Activated CD8-positive, alpha-beta memory T cell treated with anti-CD3 and anti-CD28 coated beads, Interleukin-2, amount 50 U/mL, for 24 hours (primary cell): ENCODE measurements around the gene FCAR.
"Not testable (repeated sequence)": the region's sequence is repeated elsewhere in the genome, so short reads cannot be mapped to it uniquely, and the experiment has no call there.

Source experiments
- DNase-seq: peaks from one replicate; pipeline ENCODE4 v3.0.0-alpha.2; 2020; ENCODE audit errors: extremely low read depth

The FCAR gene

DNA sequence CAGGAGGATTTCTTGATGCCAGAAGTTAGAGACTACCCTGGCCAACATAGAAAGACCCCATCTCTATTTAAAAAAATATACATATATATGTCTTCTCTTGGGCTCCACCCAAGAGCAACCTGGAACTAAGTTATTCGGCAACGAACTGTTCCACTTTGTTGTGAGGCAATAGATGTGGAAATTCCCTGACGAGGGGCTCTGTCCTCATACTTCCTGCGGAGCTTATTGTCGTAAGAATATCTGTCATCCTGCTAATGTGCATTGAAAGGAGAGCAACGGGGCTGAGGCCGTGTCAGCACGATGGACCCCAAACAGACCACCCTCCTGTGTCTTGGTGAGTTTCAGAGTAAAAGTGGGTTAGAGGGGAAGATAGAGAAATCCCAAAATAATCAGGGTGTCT is at the start of gene FCAR:
Gene FCAR, plus strand, starts transcription at position 246 of the 400 bp plus-strand sequence. Its CDS starts 55 bp downstream, at position 301.
- no peak for DNase-seq

DNA sequence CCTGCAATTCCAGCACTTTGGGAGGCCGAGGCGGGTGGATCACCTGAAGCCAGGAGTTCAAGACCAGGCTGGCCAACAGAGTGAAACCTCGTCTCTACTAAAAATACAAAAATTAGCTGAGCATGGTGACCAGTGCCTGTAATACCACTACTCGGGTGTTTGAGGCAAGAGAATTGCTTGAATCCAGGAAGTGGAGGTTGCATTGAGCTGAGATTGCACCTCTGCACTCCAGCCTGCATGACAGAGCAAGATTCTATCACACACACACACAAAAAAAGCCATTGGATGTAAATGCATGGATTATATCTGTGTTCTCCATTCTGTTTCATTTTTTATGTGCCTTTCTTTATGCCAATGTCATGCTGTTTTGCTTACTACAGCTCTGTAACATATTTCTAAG is 49.6 kb upstream of the FCAR start:
- not testable (repeated sequence) for DNase-seq

DNA sequence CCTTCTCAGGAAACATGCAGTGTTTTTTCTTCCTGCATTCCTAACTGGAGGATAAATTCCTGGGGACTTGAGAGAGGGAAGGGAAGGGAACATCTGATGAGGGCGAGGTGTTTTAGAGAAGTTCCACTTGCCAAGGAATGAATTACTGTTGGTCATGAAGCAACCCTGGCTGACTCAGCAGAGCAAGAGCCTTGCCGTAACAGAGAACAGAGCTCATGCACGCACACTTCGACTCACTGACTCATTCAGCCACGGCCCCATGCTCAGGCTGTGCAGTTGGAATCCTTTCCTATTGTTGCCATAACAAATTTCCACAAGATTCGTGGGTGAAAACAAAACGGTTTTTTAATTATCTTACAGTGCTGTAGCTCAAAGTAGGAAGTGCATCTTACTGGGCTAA is 48.7 kb upstream of the FCAR start:
- not testable (repeated sequence) for DNase-seq

DNA sequence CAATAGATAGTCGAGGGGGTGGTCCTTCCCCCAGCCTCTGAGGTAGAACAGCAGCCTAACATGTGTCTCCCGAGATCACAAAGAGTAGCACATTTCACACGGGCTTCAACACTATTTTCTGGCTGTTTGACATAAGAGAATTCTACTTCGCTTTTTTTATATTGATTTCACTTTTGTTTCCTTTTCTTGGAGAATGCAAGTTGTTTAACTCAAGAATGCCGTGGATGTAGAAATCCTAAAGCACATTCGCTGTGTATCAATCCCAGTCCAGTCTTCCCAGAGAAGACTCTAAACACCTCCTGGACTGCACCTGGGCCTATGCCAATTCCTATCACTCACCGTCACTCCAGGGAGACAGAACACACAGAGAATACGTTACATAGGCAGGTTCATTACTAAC is 46.0 kb upstream of the FCAR start:
- DNase-seq, result not testable (repeated sequence)

DNA sequence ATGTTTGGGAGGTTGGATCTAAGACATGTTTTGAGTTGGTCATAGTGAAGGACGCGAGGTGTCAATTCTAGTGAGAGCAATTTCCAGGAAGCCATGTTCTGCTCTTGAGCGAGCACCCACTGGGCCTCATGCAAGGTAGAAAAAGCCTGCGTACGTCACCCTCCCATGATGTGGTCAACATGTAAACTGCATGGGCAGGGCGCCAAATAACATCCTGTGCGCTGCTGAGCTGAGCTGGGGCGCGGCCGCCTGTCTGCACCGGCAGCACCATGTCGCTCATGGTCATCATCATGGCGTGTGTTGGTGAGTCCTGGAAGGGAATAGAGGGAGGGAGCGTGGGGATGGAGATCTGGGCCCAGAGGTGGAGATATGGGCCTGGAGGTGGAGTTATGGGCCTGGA is 41.5 kb upstream of the FCAR start, which contains the start of gene KIR2DS4:
Gene KIR2DS4, plus strand, starts transcription at position 181 of the 400 bp plus-strand sequence.
- not testable (repeated sequence) for DNase-seq

DNA sequence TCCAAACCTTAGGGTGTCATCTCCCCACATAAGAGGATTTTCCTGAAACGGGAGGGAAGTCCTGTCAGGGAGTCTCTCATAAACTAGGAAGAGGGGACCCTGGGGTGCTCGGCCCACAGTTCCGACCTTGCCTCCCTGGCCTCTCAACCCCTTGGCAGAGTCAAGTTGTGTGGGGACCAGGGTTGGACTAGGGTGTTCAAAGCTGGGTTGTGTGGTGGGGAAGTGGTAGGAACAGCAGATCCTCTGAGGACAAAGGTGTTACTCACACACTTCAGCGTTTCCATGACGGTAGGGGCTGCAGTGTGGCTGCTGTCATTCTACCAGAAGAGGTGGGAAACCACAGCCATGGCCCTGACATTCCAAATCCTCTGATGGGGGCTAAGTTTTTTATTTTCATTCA is 38.9 kb upstream of the FCAR start:
- DNase-seq, result not testable (repeated sequence)

DNA sequence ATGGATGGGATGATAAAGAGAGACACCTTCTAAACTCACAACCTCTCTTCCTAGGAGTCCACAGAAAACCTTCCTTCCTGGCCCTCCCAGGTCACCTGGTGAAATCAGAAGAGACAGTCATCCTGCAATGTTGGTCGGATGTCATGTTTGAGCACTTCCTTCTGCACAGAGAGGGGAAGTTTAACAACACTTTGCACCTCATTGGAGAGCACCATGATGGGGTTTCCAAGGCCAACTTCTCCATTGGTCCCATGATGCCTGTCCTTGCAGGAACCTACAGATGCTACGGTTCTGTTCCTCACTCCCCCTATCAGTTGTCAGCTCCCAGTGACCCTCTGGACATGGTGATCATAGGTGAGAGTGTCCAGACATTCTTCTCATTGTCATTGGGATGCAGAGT is 36.5 kb upstream of the FCAR start:
- DNase-seq, result not testable (repeated sequence)

DNA sequence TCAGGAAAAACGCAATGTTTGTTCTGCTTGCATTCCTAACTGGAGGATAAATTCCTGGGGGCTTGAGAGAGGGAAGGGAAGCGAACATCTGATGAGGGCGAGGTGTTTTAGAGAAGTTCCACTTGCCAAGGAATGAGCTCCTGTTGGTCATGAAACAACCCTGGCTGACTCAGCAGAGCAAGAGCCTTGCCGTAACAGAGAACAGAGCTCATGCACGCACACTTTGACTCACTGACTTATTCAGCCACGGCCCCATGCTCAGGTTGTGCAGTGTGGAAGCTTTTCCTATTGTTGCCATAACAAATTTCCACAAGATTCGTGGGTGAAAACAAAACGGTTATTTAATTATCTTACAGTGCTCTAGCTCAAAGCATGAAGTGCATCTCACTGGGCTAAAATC is 30.9 kb upstream of the FCAR start:
- not testable (repeated sequence) for DNase-seq

DNA sequence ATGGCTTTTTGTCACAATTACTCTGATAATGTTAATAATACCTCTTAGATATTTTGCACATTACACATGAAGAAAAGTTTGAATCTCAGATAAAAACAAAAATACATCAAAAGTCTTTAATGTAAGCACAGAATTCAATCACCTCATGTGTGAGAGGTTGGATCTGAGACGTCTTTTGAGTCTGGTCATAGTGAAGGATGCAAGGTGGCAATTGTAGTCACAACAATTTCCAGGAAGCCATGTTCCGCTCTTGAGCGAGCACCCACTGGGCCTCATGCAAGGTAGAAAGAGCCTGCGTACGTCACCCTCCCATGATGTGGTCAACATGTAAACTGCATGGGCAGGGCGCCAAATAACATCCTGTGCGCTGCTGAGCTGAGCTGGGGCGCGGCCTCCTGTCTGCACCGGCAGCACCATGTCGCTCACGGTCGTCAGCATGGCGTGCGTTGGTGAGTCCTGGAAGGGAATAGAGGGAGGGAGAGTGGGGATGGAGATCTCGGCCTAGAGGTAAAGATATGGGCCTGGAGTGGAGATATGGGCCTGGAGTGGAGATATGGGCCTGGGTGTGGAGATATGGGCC is 23.9 kb upstream of the FCAR start, which contains the start of gene KIR3DL2:
Gene KIR3DL2, plus strand, starts transcription at position 383 of the 580 bp plus-strand sequence. Its CDS starts 33 bp downstream, at position 416.
- DNase-seq, result not testable (repeated sequence)

DNA sequence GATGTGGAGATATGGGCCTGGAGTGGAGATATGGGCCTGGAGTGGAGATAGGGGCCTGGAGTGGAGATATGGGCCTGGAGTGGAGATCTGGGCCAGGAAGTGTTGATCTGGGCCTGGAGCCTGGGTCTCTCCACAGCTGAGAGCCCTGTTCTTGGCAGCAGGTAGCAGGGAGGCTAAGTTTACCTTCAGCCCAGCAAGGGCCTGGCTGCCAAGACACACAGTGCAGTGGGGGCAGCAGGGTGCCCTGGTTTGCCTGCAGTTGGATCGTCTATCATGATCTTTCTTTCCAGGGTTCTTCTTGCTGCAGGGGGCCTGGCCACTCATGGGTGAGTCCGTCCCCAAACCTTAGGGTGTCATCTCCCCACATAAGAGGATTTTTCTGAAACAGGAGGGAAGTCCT is 23.1 kb upstream of the FCAR start:
- no peak for DNase-seq

DNA sequence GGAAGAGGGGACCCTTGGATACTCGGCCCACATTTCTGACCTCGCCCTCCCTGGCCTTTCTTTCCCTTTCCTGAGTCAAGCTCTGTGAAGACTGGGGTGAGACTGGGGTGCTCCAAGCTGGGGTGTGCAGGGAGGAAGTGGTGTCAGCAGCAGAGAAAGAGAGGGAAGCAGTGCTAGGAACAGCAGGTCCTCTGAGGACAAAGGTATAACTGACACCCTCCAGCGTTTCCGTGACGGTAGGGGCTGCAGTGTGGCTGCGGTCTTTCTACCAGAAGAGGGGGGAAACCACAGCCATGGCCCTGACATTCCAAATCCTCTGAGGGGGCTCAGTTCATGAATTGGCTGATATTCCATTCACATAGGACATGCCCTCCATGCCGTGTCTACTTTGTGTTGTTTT is 22.7 kb upstream of the FCAR start:
- DNase-seq, result no peak

DNA sequence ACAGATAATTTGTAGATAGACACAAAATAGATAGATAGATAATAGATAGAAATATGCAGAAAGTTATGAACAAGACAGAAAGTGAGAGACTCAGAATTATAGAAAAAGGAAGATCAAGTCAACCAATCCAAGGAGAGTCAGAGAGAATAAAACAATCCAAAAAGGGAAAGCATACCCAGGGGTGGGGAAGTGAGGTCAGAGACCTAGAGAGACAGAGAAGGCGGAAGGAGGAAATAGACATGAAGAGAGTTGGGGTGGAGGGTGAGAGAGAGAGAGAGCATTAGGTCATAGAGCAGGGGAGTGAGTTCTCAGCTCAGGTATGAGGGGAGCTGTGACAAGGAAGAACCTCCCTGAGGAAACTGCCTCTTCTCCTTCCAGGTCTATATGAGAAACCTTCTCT is 18.8 kb upstream of the FCAR start:
- not testable (repeated sequence) for DNase-seq

DNA sequence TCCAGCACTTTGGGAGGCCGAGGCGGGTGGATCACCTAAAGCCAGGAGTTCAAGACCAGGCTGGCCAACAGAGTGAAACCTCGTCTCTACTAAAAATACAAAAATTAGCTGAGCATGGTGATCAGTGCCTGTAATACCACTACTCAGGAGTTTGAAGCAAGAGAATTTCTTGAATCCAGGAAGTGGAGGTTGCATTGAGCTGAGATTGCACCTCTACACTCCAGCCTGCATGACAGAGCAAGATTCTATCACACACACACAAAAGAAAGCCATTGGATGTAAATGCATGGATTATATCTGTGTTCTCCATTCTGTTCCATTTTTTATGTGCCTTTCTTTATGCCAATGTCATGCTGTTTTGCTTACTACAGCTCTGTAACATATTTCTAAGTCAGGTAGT is 15.6 kb upstream of the FCAR start:
- DNase-seq, result not testable (repeated sequence)

DNA sequence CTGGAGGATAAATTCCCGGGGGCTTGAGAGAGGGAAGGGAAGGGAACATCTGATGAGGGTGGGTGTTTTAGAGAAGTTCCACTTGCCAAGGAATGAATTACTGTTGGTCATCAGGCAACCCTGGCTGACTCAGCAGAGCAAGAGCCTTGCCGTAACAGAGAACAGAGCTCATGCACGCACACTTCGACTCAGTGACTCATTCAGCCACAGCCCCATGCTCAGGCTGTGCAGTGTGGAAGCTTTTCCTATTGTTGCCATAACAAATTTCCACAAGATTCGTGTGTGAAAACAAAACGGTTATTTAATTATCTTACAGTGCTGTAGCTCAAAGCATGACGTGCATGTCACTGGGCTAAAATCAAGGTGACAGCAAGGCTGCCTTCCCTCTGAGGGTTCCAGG is 14.6 kb upstream of the FCAR start:
- not testable (repeated sequence) for DNase-seq

DNA sequence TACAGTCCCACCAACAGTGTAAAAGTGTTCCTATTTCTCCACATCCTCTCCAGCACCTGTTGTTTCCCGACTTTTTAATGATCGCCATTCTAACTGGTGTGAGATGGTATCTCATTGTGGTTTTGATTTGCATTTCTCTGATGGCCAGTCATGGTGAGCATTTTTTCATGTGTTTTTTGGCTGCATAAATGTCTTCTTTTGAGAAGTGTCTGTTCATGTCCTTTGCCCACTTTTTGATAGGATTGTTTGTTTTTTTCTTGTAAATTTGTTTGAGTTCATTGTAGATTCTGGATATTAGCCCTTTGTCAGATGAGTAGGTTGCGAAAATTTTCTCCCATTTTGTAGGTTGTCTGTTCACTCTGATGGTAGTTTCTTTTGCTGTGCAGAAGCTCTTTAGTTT is 10.6 kb upstream of the FCAR start:
- DNase-seq, result not testable (repeated sequence)

DNA sequence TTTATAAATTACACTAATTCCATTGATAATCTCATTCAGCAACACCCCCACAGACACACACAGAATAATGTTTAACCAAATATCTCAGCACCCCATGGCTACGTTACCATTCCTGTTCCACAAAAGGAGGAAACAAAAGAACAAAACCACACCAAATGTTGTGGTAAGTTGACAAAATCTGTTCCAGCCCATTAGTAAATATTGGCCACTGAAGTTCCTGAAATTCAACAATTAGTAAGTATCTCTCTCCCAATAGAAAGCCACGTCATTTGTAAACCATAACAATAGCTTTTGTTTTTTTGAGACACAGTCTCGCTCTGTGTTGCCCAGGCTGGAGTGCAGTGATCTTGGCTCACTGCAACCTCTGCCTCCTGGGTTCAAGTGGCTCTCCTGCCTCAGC is 2.3 kb upstream of the FCAR start:
- no peak for DNase-seq

DNA sequence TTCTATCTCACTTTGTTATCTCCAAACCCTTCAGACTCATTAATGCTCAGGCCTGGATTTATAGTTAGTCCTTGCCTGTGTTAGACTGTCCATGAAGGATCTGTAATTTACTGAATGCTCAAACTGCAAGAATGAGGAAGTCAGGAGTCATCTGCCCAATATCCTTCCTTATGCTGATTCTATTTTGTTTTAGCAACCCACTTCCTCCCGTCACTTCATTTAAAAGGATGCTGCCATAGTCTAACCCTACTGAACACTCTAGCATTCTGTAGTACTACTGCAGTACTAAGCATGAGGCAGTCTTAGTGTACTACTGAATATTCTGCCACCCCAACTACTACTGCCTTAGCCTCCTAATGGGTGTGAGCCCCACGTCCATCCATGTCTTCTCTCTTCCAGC is 1.5 kb downstream of the FCAR start:
- DNase-seq, result no peak

DNA sequence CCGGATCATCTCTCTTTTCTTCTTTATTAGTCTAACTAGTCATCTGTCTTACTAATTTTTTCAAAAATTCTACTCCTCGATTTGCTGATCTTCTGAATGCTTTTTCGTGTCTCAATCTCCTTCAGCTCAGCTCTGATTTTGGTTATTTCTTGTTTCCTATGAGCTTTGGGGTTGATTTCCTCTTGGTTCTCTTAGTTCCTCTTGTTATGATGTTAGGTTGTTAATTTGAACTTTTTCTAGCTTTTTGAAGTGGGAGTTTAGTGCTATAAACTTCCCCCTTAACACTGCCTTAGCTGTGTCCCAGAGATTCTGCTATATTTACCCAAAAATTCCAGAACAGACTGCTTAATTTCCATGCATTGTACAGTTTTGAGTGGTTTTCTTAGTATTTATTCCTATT is 3.4 kb downstream of the FCAR start:
- no peak for DNase-seq

DNA sequence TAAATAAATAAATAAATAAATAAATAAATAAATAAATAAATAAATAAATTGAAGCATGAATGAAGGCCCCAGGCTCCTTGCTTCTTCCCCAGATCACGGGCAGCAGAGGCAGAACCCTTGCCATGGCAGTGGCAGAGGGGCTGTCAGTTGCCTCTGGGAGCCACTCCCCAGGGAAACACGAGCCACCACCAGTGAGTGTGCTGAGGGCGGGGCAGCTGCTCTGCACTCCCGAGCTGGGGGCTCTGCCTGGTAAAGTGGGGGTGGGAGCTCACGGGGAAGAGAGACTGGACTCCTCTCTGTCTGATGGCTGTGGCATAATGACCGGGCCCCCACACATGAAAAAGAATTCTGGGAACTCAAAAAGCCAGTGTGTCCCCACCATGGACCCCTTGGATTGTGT is 7.8 kb downstream of the FCAR start:
- no peak for DNase-seq

DNA sequence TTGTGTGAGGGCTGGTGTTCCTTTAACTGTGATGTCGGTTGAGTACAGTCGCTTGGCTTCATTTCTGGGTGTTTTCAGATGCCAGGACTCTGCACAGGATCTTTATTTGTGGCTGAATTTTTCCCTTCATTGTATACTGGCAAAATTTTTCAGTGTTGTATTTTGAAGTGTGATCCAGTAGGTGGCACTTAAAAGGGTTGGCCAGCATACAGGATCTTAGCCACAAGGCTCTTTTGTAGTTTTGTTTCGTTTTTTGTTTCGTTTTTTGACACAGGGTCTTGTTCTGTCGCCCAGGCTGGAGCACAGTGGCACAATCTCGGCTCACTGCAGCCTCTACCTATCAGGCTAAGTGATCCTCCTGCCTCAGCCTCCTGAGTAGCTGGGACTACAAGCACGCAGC is 8.7 kb downstream of the FCAR start:
- no peak for DNase-seq

DNA sequence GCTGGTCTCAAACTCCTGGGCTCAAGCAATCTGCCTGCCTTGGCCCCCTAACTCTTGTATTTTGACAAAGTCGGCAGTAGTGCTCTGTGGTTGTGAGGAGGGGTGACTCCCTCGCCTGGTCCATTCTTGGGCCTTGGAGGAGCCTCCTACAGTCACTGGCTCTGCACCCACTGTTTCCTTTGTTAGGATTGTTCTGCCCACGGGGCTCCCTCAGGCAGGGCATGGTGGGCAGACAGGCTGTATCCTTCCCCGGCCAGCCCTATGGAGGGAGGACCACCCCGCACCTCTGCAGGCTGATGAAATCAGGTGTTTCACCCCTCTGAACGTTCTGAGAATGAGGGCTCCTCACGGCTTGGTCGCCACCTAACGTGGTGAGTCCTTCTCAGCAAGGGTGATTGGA is 9.2 kb downstream of the FCAR start:
- no peak for DNase-seq

DNA sequence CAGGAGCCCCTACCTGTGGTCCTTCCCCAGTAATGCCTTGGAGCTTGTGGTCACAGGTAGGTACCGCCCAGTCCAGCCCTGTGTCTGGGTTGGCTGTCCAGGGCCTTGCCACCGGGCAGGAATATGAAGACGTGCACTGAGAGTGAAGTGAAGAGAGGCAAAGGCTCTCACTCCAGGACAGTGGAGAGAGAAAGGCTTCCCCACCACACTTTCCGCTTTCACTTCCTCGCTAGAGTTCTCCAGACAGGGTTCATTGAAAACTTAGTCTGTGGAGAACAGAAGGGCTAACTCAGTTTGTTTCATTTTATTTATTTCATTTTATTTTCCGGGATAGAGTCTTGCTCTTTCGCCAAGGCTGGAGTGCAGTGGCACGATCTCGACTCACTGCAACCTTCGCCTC is 14.2 kb downstream of the FCAR start:
- no peak for DNase-seq

DNA sequence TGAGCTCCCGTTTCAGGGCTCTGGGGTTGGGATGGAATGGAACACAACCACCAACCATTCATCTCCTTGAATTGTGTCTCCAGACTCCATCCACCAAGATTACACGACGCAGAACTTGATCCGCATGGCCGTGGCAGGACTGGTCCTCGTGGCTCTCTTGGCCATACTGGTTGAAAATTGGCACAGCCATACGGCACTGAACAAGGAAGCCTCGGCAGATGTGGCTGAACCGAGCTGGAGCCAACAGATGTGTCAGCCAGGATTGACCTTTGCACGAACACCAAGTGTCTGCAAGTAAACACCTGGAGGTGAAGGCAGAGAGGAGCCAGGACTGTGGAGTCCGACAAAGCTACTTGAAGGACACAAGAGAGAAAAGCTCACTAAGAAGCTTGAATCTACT is 15.5 kb downstream of the FCAR start:
- DNase-seq, result no peak

DNA sequence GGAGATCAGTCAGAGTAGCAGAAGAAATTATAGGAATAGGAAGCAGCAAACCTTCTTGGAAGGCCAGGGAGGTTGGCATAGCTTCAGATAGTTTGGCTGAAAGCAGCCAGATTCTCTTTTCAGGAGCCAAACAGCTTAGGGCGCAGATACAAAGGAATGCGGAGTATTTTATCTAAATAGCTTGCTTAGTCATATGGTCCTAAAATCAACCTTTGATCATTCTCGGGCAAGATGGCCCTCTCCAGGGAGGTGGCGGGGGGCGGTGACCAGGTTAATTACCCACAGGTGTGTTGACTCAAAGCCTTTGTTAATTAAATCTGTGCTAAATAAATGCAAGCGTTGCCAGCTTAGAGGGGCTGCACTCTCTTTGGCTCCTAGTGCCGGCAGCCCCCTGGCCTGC is 19.4 kb downstream of the FCAR start:
- no peak for DNase-seq
